Measurements from ENCODE around the gene TUBB4B. TPM values are rescaled to one million over a fixed set of nuclear protein-coding genes. Genes with fewer than 3 reads are reported as not detected.

The TUBB4B gene
- total and polyA plus RNA-seq, 2 experiments from 2014 or later, result 309 to 446 TPM

- Histone ChIP-seq H3K4me3 (no peak overlapping the region), H3K27me3 (no peaks in the 10 kb centered on the region), H3K27ac (no peak overlapping the region), H3K4me2 (no peak overlapping the region), H3K4me1 (ENCODE audit: insufficient read depth) (no peaks in the 10 kb centered on the region), H3K79me2 (no peaks in the 10 kb centered on the region), H3K9me3 (ENCODE audit: low read depth) (no peaks in the 10 kb centered on the region), H3K36me3 (replicated peaks; ENCODE audit: insufficient read depth, low read depth) (no peaks in the 10 kb centered on the region), H4K20me1 (ENCODE audit: insufficient read depth, poor library complexity, severe bottlenecking) (no peaks in the 10 kb centered on the region), H2AFZ (no peak overlapping the region), H3K9me2 (replicated peaks; ENCODE audit: insufficient read depth) (no peaks in the 10 kb centered on the region)
- 94% methylated on average over 6 of the region's 6 CpGs for WGBS (ENCODE audit: low lambda C conversion rate, missing lambda C conversion rate)
- no peak for TF ChIP-seq EZH2phosphoT487 (IDR thresholded peaks at IDR 0.05; ENCODE audit: low read depth, severe bottlenecking, unreplicated experiment)
- no peak for TF ChIP-seq CTCF (IDR thresholded peaks at IDR 0.05; ENCODE audit: poor library complexity)
- no peak for TF ChIP-seq EZH2 (IDR thresholded peaks at IDR 0.05; ENCODE audit: borderline replicate concordance)
- no peak for DNase-seq (ENCODE audit: low spot score)
Observed at GRCh38 chr9:137267933-137268355, 26.9 kb downstream of the TUBB4B start.

GRCh38 chr9:137268538-137269201, 27.6 kb downstream of the TUBB4B start:
- no peak overlapping the region for H3K4me2 ChIP-seq
- no peak overlapping the region for H3K27ac ChIP-seq
- no peak overlapping the region for H2AFZ ChIP-seq
- TF ChIP-seq CTCF (IDR thresholded peaks at IDR 0.05; ENCODE audit: poor library complexity), result no peak
- no peak for TF ChIP-seq EZH2 (IDR thresholded peaks at IDR 0.05; ENCODE audit: borderline replicate concordance)
- no peak for TF ChIP-seq EZH2phosphoT487 (IDR thresholded peaks at IDR 0.05; ENCODE audit: low read depth, severe bottlenecking, unreplicated experiment)
- 88% methylated on average over 19 of the region's 19 CpGs for WGBS (ENCODE audit: low lambda C conversion rate, missing lambda C conversion rate)
- H4K20me1 ChIP-seq (ENCODE audit: insufficient read depth, poor library complexity, severe bottlenecking), result no peaks in the 10 kb centered on the region
- DNase-seq (ENCODE audit: low spot score), result no peak
- no peak overlapping the region for H3K4me3 ChIP-seq
- no peaks in the 10 kb centered on the region for H3K36me3 ChIP-seq (replicated peaks; ENCODE audit: insufficient read depth, low read depth)
- H3K9me2 ChIP-seq (replicated peaks; ENCODE audit: insufficient read depth), result no peaks in the 10 kb centered on the region
- H3K4me1 ChIP-seq (ENCODE audit: insufficient read depth), result no peaks in the 10 kb centered on the region
- H3K79me2 ChIP-seq, result no peaks in the 10 kb centered on the region
- H3K9me3 ChIP-seq (ENCODE audit: low read depth), result no peaks in the 10 kb centered on the region
- no peaks in the 10 kb centered on the region for H3K27me3 ChIP-seq

- TF ChIP-seq CTCF (IDR thresholded peaks at IDR 0.05; ENCODE audit: poor library complexity), result no peak
- no peak for TF ChIP-seq EZH2 (IDR thresholded peaks at IDR 0.05; ENCODE audit: borderline replicate concordance)
- TF ChIP-seq EZH2phosphoT487 (IDR thresholded peaks at IDR 0.05; ENCODE audit: low read depth, severe bottlenecking, unreplicated experiment), result no peak
- Histone ChIP-seq H3K9me3 (ENCODE audit: low read depth) (no peaks in the 10 kb centered on the region), H3K27ac (no peak overlapping the region), H3K9me2 (replicated peaks; ENCODE audit: insufficient read depth) (no peaks in the 10 kb centered on the region), H3K27me3 (no peaks in the 10 kb centered on the region), H3K4me1 (ENCODE audit: insufficient read depth) (no peaks in the 10 kb centered on the region), H3K79me2 (no peaks in the 10 kb centered on the region), H2AFZ (no peak overlapping the region), H4K20me1 (ENCODE audit: insufficient read depth, poor library complexity, severe bottlenecking) (no peaks in the 10 kb centered on the region), H3K4me2 (no peak overlapping the region), H3K36me3 (replicated peaks; ENCODE audit: insufficient read depth, low read depth) (no peaks in the 10 kb centered on the region), H3K4me3 (no peak overlapping the region)
- 79% methylated on average over 17 of the region's 17 CpGs for WGBS (ENCODE audit: low lambda C conversion rate, missing lambda C conversion rate)
- DNase-seq (ENCODE audit: low spot score), result peak; percentile 6
Observed at GRCh38 chr9:137269231-137269772, 28.2 kb downstream of the TUBB4B start.

Measured in hepatocyte (in vitro differentiated cells).